ENCODE results near the gene ZNF511. TPM values are rescaled to one million over a fixed set of nuclear protein-coding genes. Genes with fewer than 3 reads are reported as not detected.

Gene ZNF511
- total RNA-seq, 1 donor from 2014 or later = 24.7 TPM

GRCh38 chr10:133336577-133337369, 28.1 kb downstream of the ZNF511 start, which contains the start of gene CALY:
Gene CALY (minus strand): TSS chr10:133336896. CDS start chr10:133328989, 7,907 bp downstream.
- DNase-seq = no peak

GRCh38 chr10:133337370-133337725, 28.6 kb downstream of the ZNF511 start:
- no peak for DNase-seq

- no peak for DNase-seq
These were observed 29.7 kb downstream of the ZNF511 start for GRCh38 chr10:133338080-133339071.

- no peak for DNase-seq
These were observed 31.1 kb downstream of the ZNF511 start for GRCh38 chr10:133339708-133340380.

- no peak for DNase-seq
These were observed 33.3 kb downstream of the ZNF511 start for GRCh38 chr10:133341983-133342382.

GRCh38 chr10:133342942-133343341, 34.2 kb downstream of the ZNF511 start:
- DNase-seq = no peak

- no peak for DNase-seq
These were observed 34.8 kb downstream of the ZNF511 start for GRCh38 chr10:133343558-133343957.

GRCh38 chr10:133344236-133344635, 35.5 kb downstream of the ZNF511 start:
- no peak for DNase-seq

- DNase-seq = no peak
These were observed 37.7 kb downstream of the ZNF511 start for GRCh38 chr10:133346413-133346812.

- no peak for DNase-seq
These were observed 39.2 kb downstream of the ZNF511 start for GRCh38 chr10:133347710-133348517.

GRCh38 chr10:133349160-133349568, 40.5 kb downstream of the ZNF511 start:
- DNase-seq = no peak

GRCh38 chr10:133349577-133350011, 40.9 kb downstream of the ZNF511 start:
- no peak for DNase-seq

- DNase-seq = no peak
These were observed 41.7 kb downstream of the ZNF511 start for GRCh38 chr10:133350283-133350949.

GRCh38 chr10:133350950-133351329, 42.2 kb downstream of the ZNF511 start:
- no peak for DNase-seq

GRCh38 chr10:133351408-133352318, 42.9 kb downstream of the ZNF511 start:
- DNase-seq = no peak

GRCh38 chr10:133353202-133353959, 44.7 kb downstream of the ZNF511 start:
- no peak for DNase-seq

GRCh38 chr10:133353988-133354605, 45.4 kb downstream of the ZNF511 start:
- DNase-seq = no peak

- DNase-seq = no peak
These were observed 46.0 kb downstream of the ZNF511 start for GRCh38 chr10:133354672-133355240.

- DNase-seq = no peak
These were observed 46.6 kb downstream of the ZNF511 start for GRCh38 chr10:133355266-133355665.
